ENCODE measurements around the gene CNGB1. TPM values are rescaled to one million over a fixed set of nuclear protein-coding genes. Genes with fewer than 3 reads are reported as not detected.

CNGB1 gene
- total RNA-seq, 2 experiments from 2014 or later, result not detected

GRCh38 chr16:57888128-57888527 lies 82.8 kb downstream of the CNGB1 start:
- TF ChIP-seq CTCF (conservative IDR thresholded peaks at IDR 0.05; ENCODE audit: low read length) (no peak), EZH2phosphoT487 (IDR thresholded peaks at IDR 0.05; ENCODE audit: borderline replicate concordance, low read depth, low read length) (no peak)

GRCh38 chr16:57887711-57888110 lies 83.2 kb downstream of the CNGB1 start:
- DNase-seq (ENCODE audit: low spot score), result no peak
- H3K9me2 ChIP-seq (ENCODE audit: insufficient read depth, low read length), result no peaks in the 10 kb centered on the region
- no peak overlapping the region for H3K27ac ChIP-seq (ENCODE audit: low read depth, low read length, poor library complexity, severe bottlenecking)
- no peaks in the 10 kb centered on the region for H3K4me1 ChIP-seq (ENCODE audit: insufficient read depth, low read length, poor library complexity, severe bottlenecking)
- no peaks in the 10 kb centered on the region for H4K20me1 ChIP-seq (ENCODE audit: insufficient read depth, low read length)
- H3K4me3 ChIP-seq (ENCODE audit: low read depth, low read length, poor library complexity, severe bottlenecking), result no peak overlapping the region
- intact Hi-C loops (cut with micrococcal nuclease; ENCODE audit: unreplicated experiment), result no loop called here
- BruUV-seq (replicated peaks), result no TSS peak
- no peak overlapping the region for H2AFZ ChIP-seq (ENCODE audit: low read length)
- ChIA-PET CTCF (ENCODE audit: unreplicated experiment) (no interaction called here), POLR2A (no interaction called here)
- H3K79me2 ChIP-seq (ENCODE audit: insufficient read depth, low read depth, low read length), result no peaks in the 10 kb centered on the region
- H3K36me3 ChIP-seq (ENCODE audit: insufficient read depth, low read length), result no peaks in the 10 kb centered on the region
- no peak for TF ChIP-seq EZH2phosphoT487 (IDR thresholded peaks at IDR 0.05; ENCODE audit: borderline replicate concordance, low read depth, low read length)
- TF ChIP-seq CTCF (conservative IDR thresholded peaks at IDR 0.05; ENCODE audit: low read length), result no peak
- no peaks in the 10 kb centered on the region for H3K9me3 ChIP-seq (ENCODE audit: low read length)
- no peak overlapping the region for H3K4me2 ChIP-seq (ENCODE audit: low read length)

More at GRCh38 chr16:57888128-57888527, 82.8 kb downstream of the CNGB1 start:
- intact Hi-C loops (cut with micrococcal nuclease; ENCODE audit: unreplicated experiment), result no loop called here
- Histone ChIP-seq H3K9me3 (ENCODE audit: low read length) (no peaks in the 10 kb centered on the region), H2AFZ (ENCODE audit: low read length) (no peak overlapping the region), H3K4me2 (ENCODE audit: low read length) (no peak overlapping the region), H4K20me1 (ENCODE audit: insufficient read depth, low read length) (no peaks in the 10 kb centered on the region), H3K36me3 (ENCODE audit: insufficient read depth, low read length) (no peaks in the 10 kb centered on the region), H3K27ac (ENCODE audit: low read depth, low read length, poor library complexity, severe bottlenecking) (no peak overlapping the region), H3K79me2 (ENCODE audit: insufficient read depth, low read depth, low read length) (no peaks in the 10 kb centered on the region), H3K9me2 (ENCODE audit: insufficient read depth, low read length) (no peaks in the 10 kb centered on the region), H3K4me3 (ENCODE audit: low read depth, low read length, poor library complexity, severe bottlenecking) (no peak overlapping the region), H3K4me1 (ENCODE audit: insufficient read depth, low read length, poor library complexity, severe bottlenecking) (no peaks in the 10 kb centered on the region)
- POLR2A ChIA-PET, result no interaction called here
- BruUV-seq (replicated peaks), result no TSS peak
- CTCF ChIA-PET (ENCODE audit: unreplicated experiment), result no interaction called here
- no peak for DNase-seq (ENCODE audit: low spot score)

GRCh38 chr16:57886427-57886826 lies 84.5 kb downstream of the CNGB1 start:
- Histone ChIP-seq H3K27ac (ENCODE audit: low read depth, low read length, poor library complexity, severe bottlenecking) (no peak overlapping the region), H3K9me2 (ENCODE audit: insufficient read depth, low read length) (no peaks in the 10 kb centered on the region), H3K4me2 (ENCODE audit: low read length) (no peak overlapping the region), H3K4me1 (ENCODE audit: insufficient read depth, low read length, poor library complexity, severe bottlenecking) (no peaks in the 10 kb centered on the region), H3K9me3 (ENCODE audit: low read length) (no peaks in the 10 kb centered on the region), H2AFZ (ENCODE audit: low read length) (no peak overlapping the region), H3K4me3 (ENCODE audit: low read depth, low read length, poor library complexity, severe bottlenecking) (no peak overlapping the region), H3K36me3 (ENCODE audit: insufficient read depth, low read length) (no peaks in the 10 kb centered on the region), H3K79me2 (ENCODE audit: insufficient read depth, low read depth, low read length) (no peaks in the 10 kb centered on the region), H4K20me1 (ENCODE audit: insufficient read depth, low read length) (no peaks in the 10 kb centered on the region)
- TF ChIP-seq CTCF (conservative IDR thresholded peaks at IDR 0.05; ENCODE audit: low read length), result no peak
- TF ChIP-seq EZH2phosphoT487 (IDR thresholded peaks at IDR 0.05; ENCODE audit: borderline replicate concordance, low read depth, low read length), result no peak
- POLR2A ChIA-PET, result interaction anchor here (0.7 to 1.0 kb wide), 2 partner anchors 15 to 150 kb away, joined by 3 read pairs; no protein-coding TSS in a partner anchor
- CTCF ChIA-PET (ENCODE audit: unreplicated experiment), result no interaction called here
- BruUV-seq (replicated peaks), result no TSS peak
- DNase-seq (ENCODE audit: low spot score), result no peak
- intact Hi-C loops (cut with micrococcal nuclease; ENCODE audit: unreplicated experiment), result no loop called here

All from OCI-LY7 (cell line).